Stomach (tissue), 9 donors: ENCODE data around the gene TMCC2. TPM values are rescaled to one million over a fixed set of nuclear protein-coding genes. Genes with fewer than 3 reads are reported as not detected.
"Not testable (repeated sequence)": the region's sequence is repeated elsewhere in the genome, so short reads cannot be mapped to it uniquely, and the experiment has no call there.

ENCODE experiments used
- DNase-seq, 2 donors: peaks; one replicate each; pipeline versions ENCODE4 v3.0.0 to v3.0.0-alpha.2; 2013 to 2019
- H3K27ac ChIP-seq, 5 donors: fragments of 200-600 bp in 4 of 5; sonication (generic) in 4 of 5; one replicate each; pipeline ENCODE4 v1.5.1; 2013 to 2019; ENCODE audit warnings: mild to moderate bottlenecking in 1 of 5, moderate library complexity in 1 of 5
- H3K27me3 ChIP-seq, 3 donors: fragments of 200-600 bp; sonication (generic); one replicate each; pipeline ENCODE4 v1.5.1; 2017 to 2019; ENCODE audit warnings: mixed run types in 1 of 3
- H3K36me3 ChIP-seq, 4 donors: fragments of 200-600 bp; sonication (generic); 1 replicate in 3 of 4; 2 replicates in 1 of 4; pipeline ENCODE4 v1.5.1; 2016 to 2019
- H3K4me1 ChIP-seq, 4 donors: fragments of 200-600 bp; sonication (generic); one replicate each; pipeline ENCODE4 v1.5.1; 2016 to 2019
- H3K4me3 ChIP-seq, 4 donors: fragments of 200-600 bp; sonication (generic) in 3 of 4; one replicate each; pipeline ENCODE4 v1.5.1; 2016 to 2019; ENCODE audit warnings: mild to moderate bottlenecking in 1 of 4
- H3K9me3 ChIP-seq, 4 donors: fragments of 200-600 bp; sonication (generic); one replicate each; pipeline ENCODE4 v1.5.1; 2016 to 2019
- EP300 ChIP-seq: sonication (generic); formaldehyde crosslinking; IDR thresholded peaks from one replicate; pipeline ENCODE4 v1.6.1; 2017; ENCODE audit warnings: antibody characterized with exemption
- POLR2A ChIP-seq, 4 donors: fragments of 450-650 bp; IDR thresholded peaks; one replicate each; pipeline ENCODE4 v1.6.1; 2016; ENCODE audit warnings: antibody characterized with exemption in 4 of 4, control low read depth in 2 of 4, mild to moderate bottlenecking in 1 of 4, moderate library complexity in 1 of 4
- POLR2AphosphoS5 ChIP-seq, 3 donors: sonication (generic); formaldehyde crosslinking; IDR thresholded peaks; one replicate each; pipeline ENCODE4 v1.6.1; 2016; ENCODE audit warnings: antibody characterized with exemption in 3 of 3
- WGBS, 5 donors: extraction: QIAGEN DNeasy Blood & Tissue Kit in 3 of 5; methylation state at CpG; one replicate each; pipeline versions ENCODE4 v1.1.5 to v1.1.7; 2013 to 2018; 5-methylcytosine and 5-hydroxymethylcytosine counted together
- intact Hi-C: fragments of 100-400 bp; cut with DNase I; formaldehyde crosslinking; loops from one replicate; pipeline ENCODE4 v1.15.1; 2023; ENCODE audit warnings: low total_unique reads
- polyA plus RNA-seq, 3 donors: library from polyadenylated mRNA; stranded (reverse); fragments of 200-250 nt; gene quantifications; one replicate each; pipeline ENCODE4 v1.2.3, GENCODE V29; 2013
- total RNA-seq, 5 donors: library from RNA; depleted of rRNA; stranded (reverse); fragments of >200 nt; gene quantifications; one replicate each; pipeline versions ENCODE4 v1.1.0 to v1.2.3, GENCODE V29; 2014 to 2016
- TF ChIP-seq, protein P1 (sequence below), 7 experiments: fragments of 450-650 bp in 4 of 7; fragments of 200-600 bp in 3 of 7; sonication (generic) in 3 of 7; IDR thresholded peaks; one replicate each; pipeline ENCODE4 v1.5.1; 2016 to 2019; ENCODE audit warnings: antibody characterized with exemption in 7 of 7, control low read depth in 2 of 7, mild to moderate bottlenecking in 1 of 7
- donor health status: healthy with polysubstance abuse.
- donor health status: Bipolar disorder and iron deficiency.
- donor health status: healthy.

The TMCC2 gene
- total and polyA plus RNA-seq, 8 donors = 0.45 to 3.1 (median 1.5) TPM; not detected in 2

DNA sequence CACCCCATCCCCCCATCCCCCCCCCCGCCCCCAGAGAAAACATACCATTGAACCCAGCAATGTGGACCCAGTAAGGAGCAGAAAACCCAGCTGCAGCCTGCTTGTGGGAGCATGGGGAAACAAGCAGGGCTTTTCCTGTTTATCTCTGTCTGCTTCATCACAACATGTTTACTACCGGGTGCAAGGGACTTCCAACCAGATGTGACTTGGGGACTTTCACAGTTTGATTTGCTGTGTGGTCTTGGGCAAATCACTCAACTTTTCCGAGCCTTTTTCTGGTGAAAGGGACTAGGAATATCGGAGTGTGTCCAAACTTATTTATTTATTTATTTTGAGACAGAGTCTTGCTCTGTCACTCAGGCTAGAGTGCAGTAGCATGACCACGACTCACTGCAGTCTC lies 3.2 kb downstream of the TMCC2 start:
- no peak overlapping the region for H3K4me3 ChIP-seq
- 64 to 82% (median 77%) methylated on average over 5 of the region's 5 CpGs for WGBS, 5 donors
- intact Hi-C loops = no loop called here

DNA sequence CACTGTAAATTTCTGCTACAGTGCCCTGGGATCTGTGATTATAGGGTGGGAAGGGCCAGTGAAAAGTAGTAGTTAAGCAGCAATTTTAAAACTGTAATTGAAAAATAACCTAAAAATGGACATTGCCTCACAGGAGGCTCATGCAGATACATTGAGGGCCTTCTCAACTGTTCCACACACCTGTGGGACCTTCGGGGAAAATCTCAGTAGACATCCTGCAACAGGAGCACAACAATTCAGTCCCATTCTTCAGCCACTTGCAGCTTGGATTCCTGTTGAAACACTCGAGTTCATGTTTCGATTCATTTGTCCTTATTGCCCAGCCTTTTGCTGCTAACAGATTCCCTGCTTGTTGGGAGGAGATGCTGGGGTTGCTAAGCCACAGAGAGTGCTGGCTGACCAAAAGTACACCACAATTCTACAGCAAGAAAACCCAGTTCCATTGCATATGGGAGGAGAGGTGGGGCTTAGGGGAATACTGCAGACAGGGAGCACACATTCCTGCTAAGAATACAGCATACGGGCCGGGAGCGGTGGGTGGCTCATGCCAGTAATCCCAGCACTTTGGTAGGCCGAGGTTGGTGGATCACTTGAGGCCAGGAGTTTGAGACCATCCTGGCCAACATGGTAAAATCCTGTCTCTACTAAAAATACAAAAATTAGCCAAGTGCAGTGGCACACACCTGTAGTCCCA lies 4.5 kb downstream of the TMCC2 start:
- peaks cover 0 to 17% (median 6%) of the 10 kb centered on the region in 3 donors for H3K27me3 ChIP-seq
- no peak overlapping the region for H3K4me3 ChIP-seq
- H3K36me3 ChIP-seq = no peaks in the 10 kb centered on the region
- DNase-seq = peak in 1 of 2 donors; percentile 7
- H3K4me1 ChIP-seq = peaks cover 16 to 39% (median 32%) of the 10 kb centered on the region in 4 donors
- no peaks in the 10 kb centered on the region for H3K9me3 ChIP-seq
- H3K27ac ChIP-seq = no peak overlapping the region
- intact Hi-C loops = no loop called here
- 89 to 93% (median 92%) methylated on average over 7 of the region's 7 CpGs for WGBS, 5 donors
- TF ChIP-seq, protein P1, sequence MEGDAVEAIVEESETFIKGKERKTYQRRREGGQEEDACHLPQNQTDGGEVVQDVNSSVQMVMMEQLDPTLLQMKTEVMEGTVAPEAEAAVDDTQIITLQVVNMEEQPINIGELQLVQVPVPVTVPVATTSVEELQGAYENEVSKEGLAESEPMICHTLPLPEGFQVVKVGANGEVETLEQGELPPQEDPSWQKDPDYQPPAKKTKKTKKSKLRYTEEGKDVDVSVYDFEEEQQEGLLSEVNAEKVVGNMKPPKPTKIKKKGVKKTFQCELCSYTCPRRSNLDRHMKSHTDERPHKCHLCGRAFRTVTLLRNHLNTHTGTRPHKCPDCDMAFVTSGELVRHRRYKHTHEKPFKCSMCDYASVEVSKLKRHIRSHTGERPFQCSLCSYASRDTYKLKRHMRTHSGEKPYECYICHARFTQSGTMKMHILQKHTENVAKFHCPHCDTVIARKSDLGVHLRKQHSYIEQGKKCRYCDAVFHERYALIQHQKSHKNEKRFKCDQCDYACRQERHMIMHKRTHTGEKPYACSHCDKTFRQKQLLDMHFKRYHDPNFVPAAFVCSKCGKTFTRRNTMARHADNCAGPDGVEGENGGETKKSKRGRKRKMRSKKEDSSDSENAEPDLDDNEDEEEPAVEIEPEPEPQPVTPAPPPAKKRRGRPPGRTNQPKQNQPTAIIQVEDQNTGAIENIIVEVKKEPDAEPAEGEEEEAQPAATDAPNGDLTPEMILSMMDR (IDR thresholded peaks at IDR 0.05) = no peak
- TF ChIP-seq POLR2AphosphoS5 (IDR thresholded peaks at IDR 0.05) = no peak

More for the DNA sequence above, 3.2 kb downstream of the TMCC2 start:
- TF ChIP-seq EP300 (no peak), POLR2AphosphoS5 (IDR thresholded peaks at IDR 0.05) (no peak), POLR2A (IDR thresholded peaks at IDR 0.05) (no peak)
- TF ChIP-seq, protein P1 (IDR thresholded peaks at IDR 0.05) = no peak
- H3K27me3 ChIP-seq = peaks cover 0 to 19% (median 6%) of the 10 kb centered on the region in 3 donors
- H3K36me3 ChIP-seq = no peaks in the 10 kb centered on the region
- no peak for DNase-seq
- peaks cover 19 to 44% (median 38%) of the 10 kb centered on the region in 4 donors for H3K4me1 ChIP-seq
- H3K9me3 ChIP-seq = no peaks in the 10 kb centered on the region
- no peak overlapping the region for H3K27ac ChIP-seq

DNA sequence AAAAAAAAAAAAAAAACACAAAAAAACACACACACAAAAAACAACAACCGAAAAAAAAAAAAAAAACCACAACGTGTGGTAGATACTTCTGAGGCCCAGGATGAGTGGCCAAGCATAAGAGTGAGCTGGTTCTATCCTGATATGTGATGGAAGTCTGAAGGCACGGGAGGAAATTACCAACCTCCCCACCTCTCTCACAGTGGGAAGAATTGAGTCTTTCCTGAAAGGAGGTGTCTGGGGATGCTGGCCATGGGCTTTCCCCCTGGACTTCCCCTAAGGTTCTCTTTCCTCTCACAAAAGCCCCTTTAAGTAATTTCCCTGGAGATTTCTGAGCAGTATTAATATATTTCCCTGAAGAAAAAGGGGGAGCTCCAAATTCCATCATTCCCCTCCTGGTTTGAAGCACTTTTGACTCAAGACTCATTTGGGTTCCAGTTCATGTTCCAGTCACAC lies 5.2 kb downstream of the TMCC2 start:
- WGBS, 5 donors = 68 to 83% (median 77%) methylated on average over 3 of the region's 3 CpGs
- intact Hi-C loops = no loop called here

DNA sequence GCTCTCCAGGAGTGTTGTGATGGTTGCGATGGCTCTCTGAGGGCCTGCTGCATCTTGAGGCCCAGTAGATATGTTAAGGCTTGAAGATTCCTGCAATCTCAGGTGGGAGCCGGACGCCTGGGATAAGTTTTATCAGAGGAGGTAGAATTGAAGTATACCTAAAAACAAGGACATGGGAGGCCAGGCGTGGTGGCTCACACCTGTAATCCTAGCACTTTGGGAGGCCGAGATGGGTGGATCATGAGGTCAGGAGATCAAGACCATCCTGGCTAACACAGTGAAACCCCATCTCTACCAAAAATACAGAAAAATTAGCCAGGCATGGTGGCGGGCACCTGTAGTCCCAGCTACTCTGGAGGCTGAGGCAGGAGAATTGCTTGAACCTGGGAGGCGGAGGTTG lies 6.2 kb downstream of the TMCC2 start:
- H3K27me3 ChIP-seq, H3K36me3 ChIP-seq, H3K9me3 ChIP-seq, H3K27ac ChIP-seq, intact Hi-C loops, H3K4me3 ChIP-seq: not testable (repeated sequence)
- DNase-seq = peak in 1 of 2 donors; percentile 3
- peaks cover 8 to 25% (median 18%) of the 10 kb centered on the region in 4 donors for H3K4me1 ChIP-seq
- 92 to 96% (median 93%) methylated on average over 7 of the region's 7 CpGs for WGBS, 5 donors

More for the DNA sequence above, 5.2 kb downstream of the TMCC2 start:
- Histone ChIP-seq H3K27me3 (peaks cover 0 to 13% (median 6%) of the 10 kb centered on the region in 3 donors), H3K27ac (no peak overlapping the region), H3K4me1 (peaks cover 12 to 35% (median 28%) of the 10 kb centered on the region in 4 donors), H3K9me3 (no peaks in the 10 kb centered on the region), H3K4me3 (no peak overlapping the region), H3K36me3 (no peaks in the 10 kb centered on the region)
- peak in 1 of 2 donors; percentile 1 for DNase-seq
- TF ChIP-seq, protein P1 (IDR thresholded peaks at IDR 0.05) = no peak
- TF ChIP-seq POLR2AphosphoS5 (IDR thresholded peaks at IDR 0.05) = no peak
- no peak for TF ChIP-seq EP300
- TF ChIP-seq POLR2A (IDR thresholded peaks at IDR 0.05) = no peak

DNA sequence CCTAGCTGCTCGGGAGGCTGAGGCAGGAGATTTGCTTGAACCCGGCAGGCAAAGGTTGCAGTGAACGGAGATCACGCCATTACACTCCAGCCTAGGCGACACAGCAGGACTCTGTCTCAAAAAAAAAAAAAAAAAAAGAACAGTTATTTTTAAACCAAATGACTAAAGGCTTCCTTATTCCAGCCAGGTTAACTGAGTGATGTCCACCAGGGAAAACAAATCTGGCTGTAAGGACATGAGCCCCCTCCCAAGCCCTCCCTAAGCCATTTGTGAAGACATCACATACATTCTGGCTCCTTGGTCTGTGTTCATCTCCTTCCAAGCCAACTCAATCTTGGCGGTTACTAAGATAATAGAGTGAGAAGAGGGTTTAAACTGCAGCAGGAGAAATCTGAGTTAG lies 8.2 kb downstream of the TMCC2 start:
- Histone ChIP-seq H3K27ac (no peak overlapping the region), H3K4me1 (peaks cover 0 to 9% (median 4%) of the 10 kb centered on the region in 4 donors), H3K4me3 (no peak overlapping the region), H3K9me3 (no peaks in the 10 kb centered on the region), H3K27me3 (no peaks in the 10 kb centered on the region), H3K36me3 (no peaks in the 10 kb centered on the region)
- TF ChIP-seq POLR2A (IDR thresholded peaks at IDR 0.05) = no peak
- TF ChIP-seq EP300 = no peak
- TF ChIP-seq POLR2AphosphoS5 (IDR thresholded peaks at IDR 0.05) = no peak
- no peak for DNase-seq
- WGBS, 5 donors = 88 to 96% (median 93%) methylated on average over 6 of the region's 6 CpGs
- intact Hi-C loops = no loop called here
